Measurements from ENCODE around the gene HIGD2A.
A peak's percentile ranks its signal among the peaks of the same experiment; 100 is the strongest.

HIGD2A gene, protein sequence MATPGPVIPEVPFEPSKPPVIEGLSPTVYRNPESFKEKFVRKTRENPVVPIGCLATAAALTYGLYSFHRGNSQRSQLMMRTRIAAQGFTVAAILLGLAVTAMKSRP

GRCh38 chr5:176388444-176389134 lies at the start of gene HIGD2A, which contains the start of gene NOP16:
HIGD2A (plus strand) TSS chr5:176388751; CDS start chr5:176388820, 69 bp downstream.
NOP16 (minus strand) TSS chr5:176388598; CDS start chr5:176388539, 59 bp downstream.
- DNase-seq: peak; percentile 99

DNA sequence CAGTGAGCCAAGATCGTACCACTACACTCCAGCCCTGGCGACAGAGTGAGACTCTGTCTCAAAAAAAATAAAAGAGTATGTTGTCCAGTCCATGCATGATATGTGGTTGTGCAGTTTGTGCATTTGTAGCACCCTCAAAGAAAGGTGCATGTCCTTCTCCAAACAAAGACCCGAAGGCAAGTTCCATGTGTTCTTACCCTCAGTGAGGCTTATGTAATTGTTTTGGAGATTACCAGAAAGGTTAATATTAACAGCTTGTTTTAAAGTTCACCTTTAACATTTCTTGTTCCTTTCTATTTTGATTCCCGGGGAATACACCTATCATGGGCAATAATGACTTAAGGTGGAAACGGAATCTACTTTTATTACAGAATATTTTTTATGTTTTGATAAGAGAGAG lies 49.2 kb upstream of the HIGD2A start:
- DNase-seq: no peak

DNA sequence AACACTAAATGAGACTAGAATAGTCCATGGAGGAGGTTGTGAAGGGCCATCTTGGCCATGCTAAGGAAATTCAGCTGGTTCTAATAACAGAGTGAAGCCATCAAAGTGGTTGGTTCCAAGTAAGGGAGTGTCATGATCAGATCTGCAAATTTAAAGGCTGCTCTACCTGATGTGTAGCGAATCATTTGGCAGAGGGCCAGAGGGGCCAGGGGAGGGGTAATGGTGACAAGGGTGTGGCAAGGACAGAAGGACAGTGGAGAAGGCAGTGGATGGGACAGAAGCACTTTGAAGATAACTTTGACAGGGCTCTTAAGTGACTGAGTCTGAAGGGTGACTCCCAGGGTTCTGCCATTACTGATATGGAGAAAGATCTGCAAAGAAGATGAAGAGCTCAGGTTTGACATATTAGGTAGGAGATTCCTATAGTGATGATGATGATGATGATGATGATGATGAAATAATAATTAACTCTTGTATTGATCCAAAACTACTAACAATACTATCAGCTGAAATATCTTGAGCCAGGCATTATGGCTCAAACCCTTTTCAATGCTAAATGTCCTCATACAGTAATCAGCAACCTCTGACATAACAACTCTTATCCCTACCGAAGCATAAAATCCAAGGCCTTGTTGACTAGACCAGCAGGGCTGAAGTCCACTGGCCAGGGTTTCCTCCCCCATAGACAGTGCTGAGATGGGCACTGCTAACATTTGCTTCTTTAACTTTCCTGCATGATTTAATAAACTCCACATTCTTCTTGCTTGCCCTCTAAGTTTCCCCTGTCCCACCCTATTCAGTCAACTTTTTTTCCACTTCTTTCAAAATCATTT lies 47.0 kb upstream of the HIGD2A start:
- no peak for DNase-seq

GRCh38 chr5:176342158-176342483 lies 46.4 kb upstream of the HIGD2A start:
- DNase-seq: no peak

GRCh38 chr5:176342766-176343458 lies 45.6 kb upstream of the HIGD2A start:
- DNase-seq: no peak

- DNase-seq: no peak
Measured at GRCh38 chr5:176350416-176350815, 38.1 kb upstream of the HIGD2A start.

GRCh38 chr5:176352116-176352878 lies 36.3 kb upstream of the HIGD2A start:
- DNase-seq: no peak

DNA sequence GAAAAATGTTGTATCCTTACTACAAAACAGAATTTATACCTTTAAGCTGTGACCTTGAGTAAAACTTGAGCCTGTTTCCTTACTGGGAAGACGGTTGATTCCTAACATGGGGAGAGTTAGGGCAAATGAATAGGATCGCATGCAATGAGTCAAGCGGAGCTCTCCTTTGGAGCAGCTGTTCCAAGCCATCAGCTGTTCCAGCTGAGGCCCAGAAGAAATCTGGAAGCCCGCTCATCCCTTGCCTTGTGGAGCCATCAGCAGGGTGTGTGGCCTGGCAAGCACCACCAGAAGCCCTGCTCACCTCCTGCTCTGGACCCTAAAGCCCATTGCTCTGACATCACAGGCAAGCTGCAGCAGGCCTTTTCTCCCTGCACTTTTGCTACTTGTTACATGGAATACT lies 35.0 kb upstream of the HIGD2A start:
- DNase-seq: no peak

DNA sequence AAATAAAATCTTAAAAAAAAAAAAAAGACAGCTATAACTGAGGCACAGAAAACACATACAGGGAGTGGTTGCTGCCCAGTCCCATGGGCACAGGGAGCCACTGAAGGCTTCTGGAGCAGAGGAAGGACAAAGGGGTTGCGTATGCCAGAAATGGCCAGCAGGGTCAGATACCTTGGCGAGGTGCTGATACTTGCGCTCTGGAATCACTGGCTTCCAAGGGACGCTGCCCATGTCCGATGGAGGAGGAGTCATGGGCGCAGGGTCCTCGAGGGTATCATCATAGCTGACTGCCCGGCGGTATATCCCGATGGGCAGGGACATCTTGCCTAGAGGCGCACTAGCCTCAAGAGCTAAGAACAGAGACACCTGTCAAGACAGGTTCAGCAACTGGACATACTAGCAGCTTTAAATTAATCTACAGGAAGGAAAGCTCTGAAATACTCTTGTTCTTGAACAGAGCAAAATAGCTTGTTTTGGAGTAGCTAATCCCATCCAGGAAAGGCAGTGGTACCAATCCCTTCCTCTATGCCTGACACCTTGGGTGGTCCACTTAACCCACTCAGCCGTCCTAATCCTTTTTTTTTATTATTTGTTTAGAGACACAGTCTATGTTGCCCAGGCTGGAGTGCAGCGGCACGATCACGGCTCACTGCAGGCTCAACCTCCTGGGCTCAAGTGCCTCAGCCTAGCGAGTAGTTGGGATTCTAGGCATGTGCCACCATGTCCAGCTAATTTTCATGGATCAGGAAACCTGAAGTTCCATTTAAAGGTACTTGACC lies 33.0 kb upstream of the HIGD2A start:
- no peak for DNase-seq

DNA sequence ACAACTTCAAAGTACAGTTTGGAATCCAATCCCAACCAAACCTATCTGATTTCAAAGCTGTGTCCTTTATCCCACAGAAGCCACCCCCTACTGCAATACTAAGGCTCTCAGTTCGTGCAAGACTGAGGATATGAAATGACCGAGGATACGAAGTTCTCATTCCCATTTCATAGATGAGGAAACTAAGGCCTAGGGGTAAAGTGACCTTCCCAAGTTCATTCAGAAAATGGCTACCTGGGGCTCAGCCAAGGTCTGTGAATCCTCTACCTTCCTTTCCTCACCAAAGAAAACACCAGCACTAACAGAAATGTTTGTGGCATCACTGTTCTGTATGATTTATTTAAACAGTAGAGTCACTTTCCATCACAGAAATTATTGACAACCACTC lies 32.4 kb upstream of the HIGD2A start:
- DNase-seq: no peak

DNA sequence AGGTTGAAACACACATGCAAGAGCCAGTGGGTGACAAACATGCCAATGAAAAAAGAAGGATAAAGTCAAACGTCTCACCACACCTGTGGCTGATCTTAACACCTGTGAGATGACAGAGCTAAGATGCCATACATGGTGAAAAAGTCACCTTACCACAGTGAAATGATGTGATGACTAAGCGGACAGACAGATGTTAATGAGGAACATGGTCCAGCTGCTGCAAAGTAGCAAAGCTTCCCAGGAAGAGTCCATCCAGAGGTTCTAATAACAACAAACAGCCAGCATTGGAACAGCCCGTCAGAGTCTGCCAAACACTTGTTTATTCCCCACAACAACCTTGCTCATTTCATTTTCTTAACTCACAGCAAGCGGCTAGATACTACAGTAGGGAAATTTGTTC lies 28.9 kb upstream of the HIGD2A start:
- no peak for DNase-seq

DNA sequence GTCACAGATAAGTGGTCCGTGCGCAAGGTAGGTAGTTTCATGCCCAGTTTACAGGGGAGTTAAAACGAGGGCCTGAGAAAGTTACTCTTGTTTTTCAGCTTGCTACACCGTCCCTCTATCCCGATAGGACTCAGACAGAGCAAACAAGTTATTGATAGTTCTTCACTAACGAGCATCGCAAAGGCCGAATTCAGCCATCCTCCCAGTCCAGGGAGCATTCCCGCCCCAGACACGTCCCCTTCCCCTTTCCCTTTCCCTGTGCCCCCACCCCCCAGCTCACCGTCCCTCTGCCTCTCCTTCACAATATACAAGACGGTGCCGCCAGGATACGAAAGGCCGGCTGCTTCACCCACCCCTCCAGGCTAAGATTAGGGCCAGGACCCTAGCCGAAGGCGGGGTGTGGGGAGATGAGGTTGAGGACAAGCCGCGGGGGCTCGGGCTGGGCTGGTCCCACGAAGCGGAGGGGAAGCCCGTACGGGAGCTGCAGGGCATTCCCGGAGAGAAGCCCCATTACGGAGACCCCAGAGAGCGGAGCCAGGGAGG lies 27.6 kb upstream of the HIGD2A start:
- DNase-seq: no peak

- DNase-seq: peak; percentile 94 to 97
Measured at GRCh38 chr5:176361437-176362232, 26.9 kb upstream of the HIGD2A start, which contains the start of gene KIAA1191. KIAA1191 (minus strand) TSS chr5:176361764; CDS start chr5:176359508, 2,256 bp downstream.

- DNase-seq: no peak
Measured at GRCh38 chr5:176362233-176362490, 26.4 kb upstream of the HIGD2A start.

DNA sequence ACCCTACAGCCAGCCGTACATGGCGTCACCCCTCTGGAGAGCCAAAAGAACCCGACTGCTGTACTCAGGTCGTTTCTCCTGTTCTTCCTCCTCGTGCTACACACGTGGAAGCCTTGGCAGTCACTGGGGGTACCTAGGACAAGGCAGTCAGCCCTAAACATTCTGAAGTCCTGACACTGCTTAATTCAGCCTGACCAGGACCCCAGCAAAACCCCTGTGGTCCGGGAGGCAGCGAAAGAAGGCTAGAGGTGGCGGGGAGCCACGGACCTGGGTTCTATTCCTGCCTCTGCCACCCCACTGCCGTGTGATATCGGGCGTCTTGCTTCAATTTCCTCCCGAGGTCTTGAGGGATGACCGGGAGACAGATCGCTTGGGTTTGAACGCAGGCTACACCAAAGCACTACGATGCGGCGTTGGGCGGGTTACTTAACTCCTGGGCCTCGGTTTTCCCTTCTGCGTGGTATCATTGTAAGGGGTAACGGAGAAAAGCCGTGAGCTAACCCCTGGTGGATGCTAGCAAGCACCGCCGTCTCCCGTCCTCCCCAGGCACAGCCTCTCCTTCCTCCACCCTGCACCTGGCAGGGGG lies 23.7 kb upstream of the HIGD2A start:
- DNase-seq: no peak

DNA sequence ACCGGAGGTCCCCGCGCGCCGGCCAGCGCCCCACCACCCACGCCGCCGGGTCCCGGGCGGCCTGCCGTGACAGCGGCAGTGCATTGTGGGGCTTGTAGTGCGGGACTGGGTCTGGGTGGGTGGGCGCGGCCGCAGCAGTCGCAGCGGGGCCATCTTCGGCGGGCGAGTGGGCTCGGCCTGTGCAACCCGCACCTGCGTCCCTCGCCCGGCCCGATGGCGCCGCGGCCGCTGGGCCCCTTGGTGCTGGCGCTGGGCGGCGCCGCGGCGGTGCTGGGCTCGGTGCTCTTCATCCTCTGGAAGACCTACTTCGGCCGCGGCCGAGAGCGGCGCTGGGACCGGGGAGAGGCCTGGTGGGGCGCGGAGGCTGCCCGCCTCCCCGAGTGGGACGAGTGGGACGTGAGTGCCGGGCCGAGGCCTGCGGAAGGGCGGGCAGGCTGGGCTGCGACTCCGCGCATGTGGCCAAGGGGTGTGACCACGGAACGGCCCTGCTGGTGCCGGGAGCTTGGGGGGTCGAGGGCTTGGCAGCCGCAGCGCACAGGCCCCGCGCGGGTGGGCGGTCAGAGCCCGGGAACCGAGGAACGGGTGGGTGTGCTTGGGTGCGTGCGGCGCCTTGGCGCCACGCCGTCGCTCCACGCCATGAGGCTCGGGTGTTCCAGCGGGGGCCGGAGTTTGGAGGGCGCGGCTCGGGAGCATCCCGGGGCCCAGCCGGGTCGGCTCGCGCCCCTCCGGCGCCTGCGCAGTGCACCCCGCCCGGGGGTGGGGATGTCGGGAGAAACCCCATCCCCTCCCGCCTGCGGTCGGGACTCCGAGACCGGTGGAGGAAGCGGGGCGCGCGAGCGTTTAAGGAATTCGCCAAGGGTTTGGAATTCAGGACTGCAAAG lies 23.0 kb upstream of the HIGD2A start, which contains the start of gene ARL10:
ARL10 (plus strand) TSS at position 137 of the 881 bp plus-strand sequence; CDS start at position 214, 77 bp downstream.
- peak; percentile 27 to 66 for DNase-seq

DNA sequence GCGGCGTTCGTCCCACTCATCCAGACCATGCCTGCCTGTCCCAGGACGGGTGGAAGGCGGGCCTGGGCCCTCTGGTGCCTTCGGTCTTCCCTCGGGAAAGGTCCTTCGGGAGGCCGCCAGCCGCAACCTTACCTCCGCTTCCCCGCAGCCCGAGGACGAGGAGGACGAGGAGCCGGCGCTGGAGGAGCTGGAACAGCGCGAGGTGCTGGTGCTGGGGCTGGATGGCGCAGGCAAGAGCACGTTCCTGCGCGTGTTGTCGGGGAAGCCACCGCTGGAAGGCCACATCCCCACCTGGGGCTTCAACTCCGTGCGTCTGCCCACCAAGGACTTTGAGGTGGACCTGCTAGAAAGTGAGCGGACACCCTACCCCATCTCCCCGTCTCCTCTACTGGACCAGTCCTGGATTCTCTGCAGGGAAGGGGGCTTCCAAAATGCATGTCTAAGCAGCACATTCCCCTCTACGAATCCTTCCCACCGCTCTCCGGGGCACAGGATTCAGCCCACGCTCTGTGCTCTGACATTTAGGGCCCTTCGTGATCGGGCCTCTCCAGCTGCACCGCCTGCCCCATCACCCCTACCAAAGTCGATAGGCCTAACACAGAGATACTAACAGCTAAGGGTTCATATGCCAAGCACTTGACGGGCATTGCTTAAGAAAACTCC lies 22.2 kb upstream of the HIGD2A start:
- no peak for DNase-seq

DNA sequence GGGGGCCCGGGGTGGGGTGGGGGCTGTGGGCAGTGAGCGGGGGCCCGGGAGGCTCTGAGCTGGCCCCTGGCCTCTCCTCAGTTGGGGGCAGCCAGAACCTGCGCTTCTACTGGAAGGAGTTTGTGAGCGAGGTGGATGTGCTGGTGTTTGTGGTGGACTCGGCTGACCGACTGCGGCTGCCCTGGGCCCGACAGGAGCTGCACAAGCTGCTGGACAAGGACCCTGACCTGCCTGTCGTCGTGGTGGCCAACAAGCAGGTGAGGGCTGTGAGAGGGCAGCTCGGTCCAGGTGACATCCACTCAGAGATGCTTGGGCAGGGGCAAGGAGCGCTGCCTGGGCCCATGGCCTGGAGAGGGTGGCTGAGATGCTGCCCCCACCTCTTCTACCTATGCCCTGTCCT lies 19.8 kb upstream of the HIGD2A start:
- no peak for DNase-seq

All from CD4-positive, alpha-beta T cell treated with Interferon alpha-2 for 1 hour (primary cell).